GM23338 (cell line): Measurements from ENCODE around the gene S100A14. TPM values are rescaled to one million over a fixed set of nuclear protein-coding genes. Genes with fewer than 3 reads are reported as not detected.

Experiments used
- ATAC-seq: fragments of 200-7000 bp; cut with Tn5 transposase; 3 replicates; pipeline ENCODE4 v1.9.1; 2020
- DNase-seq: peaks from one replicate; pipeline ENCODE4 v3.0.0-alpha.2; 2015; ENCODE audit warnings: low spot score
- H2AFZ ChIP-seq: fragments of 200-600 bp; sonication (generic); 2 replicates; pipeline ENCODE4 v1.8.0; 2016; ENCODE audit warnings: antibody characterized with exemption, mild to moderate bottlenecking, moderate library complexity
- H3F3A ChIP-seq: fragments of 200-600 bp; sonication (generic); replicated peaks from 2 replicates; pipeline ENCODE4 v1.8.0; 2017; ENCODE audit warnings: antibody characterized with exemption, mixed run types, low read depth
- H3K27ac ChIP-seq: fragments of 200-600 bp; sonication (generic); 2 replicates; pipeline ENCODE4 v1.6.1; 2016; ENCODE audit warnings: low read depth
- H3K27me3 ChIP-seq: fragments of 200-600 bp; sonication (generic); 2 replicates; pipeline ENCODE4 v1.8.0; 2016; ENCODE audit warnings: mild to moderate bottlenecking, mixed run types, moderate library complexity; ENCODE audit not compliant: insufficient read depth
- H3K36me3 ChIP-seq: fragments of 200-600 bp; sonication (generic); 2 replicates; pipeline ENCODE4 v1.8.0; 2016; ENCODE audit warnings: mild to moderate bottlenecking; ENCODE audit not compliant: insufficient read depth
- H3K4me1 ChIP-seq: fragments of 200-600 bp; sonication (generic); 2 replicates; pipeline ENCODE4 v1.8.0; 2016; ENCODE audit warnings: mild to moderate bottlenecking, moderate library complexity; ENCODE audit not compliant: insufficient read depth
- H3K4me2 ChIP-seq: fragments of 200-600 bp; sonication (generic); 2 replicates; pipeline ENCODE4 v1.7.1; 2017; ENCODE audit warnings: mixed run types
- H3K4me3 ChIP-seq: fragments of 200-600 bp; sonication (generic); 2 replicates; pipeline ENCODE4 v1.6.1; 2016; ENCODE audit warnings: mixed run types
- H3K79me2 ChIP-seq: fragments of 200-600 bp; sonication (generic); replicated peaks from 2 replicates; pipeline ENCODE4 v1.8.0; 2017; ENCODE audit warnings: mild to moderate bottlenecking; ENCODE audit not compliant: insufficient read depth
- H3K9me2 ChIP-seq: fragments of 200-600 bp; sonication (generic); 2 replicates; pipeline ENCODE4 v1.8.0; 2017; ENCODE audit not compliant: insufficient read depth
- H4K20me1 ChIP-seq: fragments of 200-600 bp; sonication (generic); replicated peaks from 2 replicates; pipeline ENCODE4 v1.8.0; 2017; ENCODE audit warnings: mild to moderate bottlenecking; ENCODE audit not compliant: insufficient read depth
- H3K27ac Mint-ChIP-seq: 2 replicates; pipeline ENCODE4 v1.8.0; 2020; ENCODE audit warnings: inconsistent platforms, mild to moderate bottlenecking, moderate library complexity, mixed read lengths
- H3K27me3 Mint-ChIP-seq: 3 replicates; pipeline ENCODE4 v1.8.0; 2022; ENCODE audit warnings: low read depth, mild to moderate bottlenecking, moderate library complexity, mixed read lengths, inconsistent platforms; ENCODE audit not compliant: insufficient read depth, poor library complexity
- H3K36me3 Mint-ChIP-seq: 3 replicates; pipeline ENCODE4 v1.8.0; 2021; ENCODE audit warnings: low read depth, mild to moderate bottlenecking, inconsistent platforms, moderate library complexity, mixed read lengths
- H3K4me1 Mint-ChIP-seq: 3 replicates; pipeline ENCODE4 v1.8.0; 2020; ENCODE audit warnings: mild to moderate bottlenecking, inconsistent platforms, mixed read lengths
- H3K4me3 Mint-ChIP-seq: 3 replicates; pipeline ENCODE4 v1.8.0; 2021; ENCODE audit warnings: moderate library complexity, mild to moderate bottlenecking, inconsistent platforms, mixed read lengths
- H3K9me3 Mint-ChIP-seq: 3 replicates; pipeline ENCODE4 v1.8.0; 2020; ENCODE audit warnings: moderate library complexity, mild to moderate bottlenecking, inconsistent platforms, mixed read lengths
- CREB1 ChIP-seq: fragments of 250-450 bp; sonication (Bioruptor Pico); IDR thresholded peaks from 2 replicates; pipeline ENCODE4 v1.5.0; 2020; ENCODE audit warnings: low read depth, mild to moderate bottlenecking, moderate library complexity
- CTCF ChIP-seq, 2 experiments: fragments of 200-600 bp in 1 of 2; sonication (generic) in 1 of 2; conservative IDR thresholded peaks; 2 replicates each; pipeline versions ENCODE4 v1.5.1 to v1.6.1; 2016 to 2017; ENCODE audit warnings: antibody characterized with exemption in 2 of 2, low read depth in 2 of 2, mild to moderate bottlenecking in 2 of 2, moderate library complexity in 1 of 2
- ETS1 ChIP-seq: IDR thresholded peaks from 2 replicates; pipeline ENCODE4 v1.6.1; 2016; ENCODE audit warnings: antibody characterized with exemption
- EZH2 ChIP-seq: fragments of 200-600 bp; sonication (generic); IDR thresholded peaks from one replicate; pipeline ENCODE4 v1.8.0; 2017; ENCODE audit warnings: antibody characterized with exemption, mild to moderate bottlenecking, low read depth; ENCODE audit not compliant: unreplicated experiment
- JUNB ChIP-seq: IDR thresholded peaks from one replicate; pipeline ENCODE4 v1.6.1; 2016; ENCODE audit warnings: antibody characterized with exemption; ENCODE audit not compliant: unreplicated experiment
- POLR2AphosphoS5 ChIP-seq: IDR thresholded peaks from 2 replicates; pipeline ENCODE4 v1.6.1; 2016; ENCODE audit warnings: antibody characterized with exemption, low read depth
- REST ChIP-seq: IDR thresholded peaks from one replicate; pipeline ENCODE4 v1.6.1; 2018; ENCODE audit warnings: antibody characterized with exemption; ENCODE audit not compliant: unreplicated experiment
- STAT1 ChIP-seq: IDR thresholded peaks from one replicate; pipeline ENCODE4 v1.6.1; 2016; ENCODE audit warnings: antibody characterized with exemption; ENCODE audit not compliant: unreplicated experiment
- ZNF114 ChIP-seq: fragments of 250-450 bp; sonication (Bioruptor Pico); IDR thresholded peaks from 2 replicates; pipeline ENCODE4 v1.5.0; 2020; ENCODE audit warnings: mild to moderate bottlenecking, moderate library complexity
- ZNF331 ChIP-seq: fragments of 250-450 bp; sonication (Bioruptor Pico); IDR thresholded peaks from 2 replicates; pipeline ENCODE4 v1.5.0; 2020; ENCODE audit warnings: low read depth, mild to moderate bottlenecking, moderate library complexity
- polyA plus RNA-seq: library from polyadenylated mRNA; unstranded; fragments of >200 nt; fragmentation: Nextera tagmentation; extraction: Ambion mirVana; gene quantifications from 2 replicates; pipeline ENCODE4 v1.2.1, GENCODE V29; 2016
- total RNA-seq: library from RNA; depleted of rRNA; stranded (reverse); fragments of >200 nt; shearing (Covaris generic); gene quantifications from 2 replicates; pipeline ENCODE4 v1.2.3, GENCODE V29; 2014

S100A14 gene
- total and polyA plus RNA-seq, 2 experiments from 2014 or later: 0.28 to 0.53 TPM

GRCh38 chr1:153635872-153636271, 19.7 kb upstream of the S100A14 start:
- no peak for TF ChIP-seq CREB1 (CRISPR knock-in tag)
- no peak for TF ChIP-seq ZNF331 (CRISPR knock-in tag)
- TF ChIP-seq POLR2AphosphoS5: no peak
- no peak for TF ChIP-seq ZNF114 (CRISPR knock-in tag)
- peak overlapping the region; percentile 63; the same call in 1 of the 2 replicates for H3K27ac ChIP-seq

GRCh38 chr1:153633754-153634665, 17.9 kb upstream of the S100A14 start, which contains the start of gene CHTOP:
CHTOP (plus strand) TSS chr1:153634066; CDS start chr1:153636589, 2,523 bp downstream.
- Histone ChIP-seq H2AFZ (peak within 1 kb of the TSS; percentile 9; the same call in 1 of the 2 replicates), H3K79me2 (peaks cover 48% of the 10 kb centered on the region)
- peak within 1 kb of the TSS; percentile 100 for H3K27ac Mint-ChIP-seq

More at GRCh38 chr1:153635872-153636271, 19.7 kb upstream of the S100A14 start:
- ATAC-seq (no peak), DNase-seq (no peak)
- Histone ChIP-seq H3K4me1 (peaks cover 12% of the 10 kb centered on the region; the same call in 1 of the 2 replicates), H3K4me3 (peak overlapping the region; percentile 89), H3K36me3 (peaks cover 51% of the 10 kb centered on the region), H3K27me3 (no peaks in the 10 kb centered on the region), H2AFZ (no peak overlapping the region), H3K9me2 (no peaks in the 10 kb centered on the region), H4K20me1 (peaks cover 26% of the 10 kb centered on the region), H3K79me2 (peaks cover 57% of the 10 kb centered on the region), H3K4me2 (peak overlapping the region; percentile 84; the same call in 1 of the 2 replicates), H3F3A (peaks cover 22% of the 10 kb centered on the region)
- Mint-ChIP-seq H3K27me3 (peaks cover 14% of the 10 kb centered on the region), H3K27ac (peak overlapping the region; percentile 80; the same call in 1 of the 2 replicates), H3K4me3 (peak overlapping the region; percentile 96), H3K9me3 (no peaks in the 10 kb centered on the region), H3K4me1 (peaks cover 15% of the 10 kb centered on the region), H3K36me3 (peaks cover 70% of the 10 kb centered on the region)

More at GRCh38 chr1:153633754-153634665, 17.9 kb upstream of the S100A14 start, which contains the start of gene CHTOP:
- peaks cover 10% of the 10 kb centered on the region; the same call in 1 of the 2 replicates for H4K20me1 ChIP-seq
- H3K4me1 Mint-ChIP-seq: peaks cover 22% of the 10 kb centered on the region
- TF ChIP-seq ETS1: 0 out of 2 replicates have a peak, but pooled peaks have one; percentile 16
- peak; percentile 91 for TF ChIP-seq CREB1 (CRISPR knock-in tag)
- TF ChIP-seq EZH2: no peak
- TF ChIP-seq JUNB: no peak
- no peak for TF ChIP-seq CTCF (conservative IDR thresholded peaks at IDR 0.05; ENCODE audit: low read depth in 2 of 2)
- TF ChIP-seq POLR2AphosphoS5: peak; percentile 96
- TF ChIP-seq STAT1: no peak
- TF ChIP-seq REST: no peak
- H3K36me3 ChIP-seq: peaks cover 32% of the 10 kb centered on the region
- H3K4me1 ChIP-seq: peaks cover 12% of the 10 kb centered on the region; the same call in 1 of the 2 replicates
- H3K9me2 ChIP-seq: no peaks in the 10 kb centered on the region
- H3K4me3 Mint-ChIP-seq: peak within 1 kb of the TSS; percentile 96
- peak within 1 kb of the TSS; percentile 89 for H3K4me3 ChIP-seq
- peak; percentile 91 for ATAC-seq
- peaks cover 22% of the 10 kb centered on the region for H3F3A ChIP-seq
- H3K36me3 Mint-ChIP-seq: peaks cover 54% of the 10 kb centered on the region
- H3K27me3 ChIP-seq: no peaks in the 10 kb centered on the region
- peak; percentile 99 for DNase-seq
- H3K27me3 Mint-ChIP-seq: peaks cover 11% of the 10 kb centered on the region
- H3K4me2 ChIP-seq: peak within 1 kb of the TSS; percentile 84
- H3K9me3 Mint-ChIP-seq: no peaks in the 10 kb centered on the region
- peak within 1 kb of the TSS; percentile 100 for H3K27ac ChIP-seq
